LNCAP (cell line): ENCODE measurements around the gene RAB11A.

ENCODE experiments used
- TF ChIP-seq, protein P1 (sequence below): fragments of 450-650 bp; IDR thresholded peaks from 2 replicates; pipeline ENCODE4 v1.5.1; 2017; ENCODE audit warnings: mild to moderate bottlenecking

RAB11A gene

DNA sequence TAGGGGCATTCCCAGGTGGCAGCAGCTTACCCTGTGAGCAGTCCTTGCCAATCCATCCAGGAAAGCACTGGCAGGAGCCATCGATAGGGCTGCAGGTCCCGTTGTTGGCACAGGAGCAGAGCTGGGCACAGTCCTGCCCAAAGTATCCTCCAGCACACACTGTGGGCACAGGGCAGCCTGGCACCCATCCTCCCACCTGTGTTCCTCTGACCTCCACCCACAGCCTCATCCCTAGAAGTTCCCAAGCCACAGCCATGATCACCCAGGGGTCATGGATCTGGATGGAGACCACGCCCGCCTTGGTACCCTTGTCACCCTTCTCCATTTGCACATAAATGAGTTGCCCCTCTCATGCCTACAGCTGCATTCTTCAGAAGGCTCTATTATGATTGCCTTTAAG, 48.6 kb downstream of the RAB11A start:
- TF ChIP-seq, protein P1, sequence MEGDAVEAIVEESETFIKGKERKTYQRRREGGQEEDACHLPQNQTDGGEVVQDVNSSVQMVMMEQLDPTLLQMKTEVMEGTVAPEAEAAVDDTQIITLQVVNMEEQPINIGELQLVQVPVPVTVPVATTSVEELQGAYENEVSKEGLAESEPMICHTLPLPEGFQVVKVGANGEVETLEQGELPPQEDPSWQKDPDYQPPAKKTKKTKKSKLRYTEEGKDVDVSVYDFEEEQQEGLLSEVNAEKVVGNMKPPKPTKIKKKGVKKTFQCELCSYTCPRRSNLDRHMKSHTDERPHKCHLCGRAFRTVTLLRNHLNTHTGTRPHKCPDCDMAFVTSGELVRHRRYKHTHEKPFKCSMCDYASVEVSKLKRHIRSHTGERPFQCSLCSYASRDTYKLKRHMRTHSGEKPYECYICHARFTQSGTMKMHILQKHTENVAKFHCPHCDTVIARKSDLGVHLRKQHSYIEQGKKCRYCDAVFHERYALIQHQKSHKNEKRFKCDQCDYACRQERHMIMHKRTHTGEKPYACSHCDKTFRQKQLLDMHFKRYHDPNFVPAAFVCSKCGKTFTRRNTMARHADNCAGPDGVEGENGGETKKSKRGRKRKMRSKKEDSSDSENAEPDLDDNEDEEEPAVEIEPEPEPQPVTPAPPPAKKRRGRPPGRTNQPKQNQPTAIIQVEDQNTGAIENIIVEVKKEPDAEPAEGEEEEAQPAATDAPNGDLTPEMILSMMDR, result no peak

DNA sequence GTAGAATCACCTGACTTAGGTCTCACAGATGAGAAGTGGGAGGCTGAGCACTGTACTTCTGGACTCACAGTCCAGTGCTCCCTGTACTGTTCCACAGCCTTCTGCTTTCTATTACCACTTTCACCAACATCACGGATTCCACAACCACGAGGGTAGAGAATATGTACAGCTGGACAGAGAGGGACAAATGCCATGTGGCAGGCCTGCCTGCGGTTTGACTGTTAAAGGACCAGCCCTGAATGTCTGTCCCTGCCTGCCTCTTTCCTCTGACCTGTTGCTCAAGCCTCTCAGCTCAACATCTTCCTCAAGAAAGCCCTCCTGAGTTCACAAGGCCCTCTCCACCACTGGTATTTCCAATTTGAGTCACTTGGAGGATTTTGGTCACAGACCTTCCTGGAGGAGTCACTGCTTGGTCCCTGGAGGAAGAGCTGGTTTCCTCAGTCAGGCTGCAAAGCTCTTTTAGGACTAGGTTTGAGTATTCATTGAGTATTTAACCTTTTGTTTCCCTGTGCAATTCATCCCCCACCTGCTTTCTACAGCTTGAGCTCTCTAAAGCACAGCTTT, 49.1 kb downstream of the RAB11A start:
- TF ChIP-seq, protein P1, result no peak

DNA sequence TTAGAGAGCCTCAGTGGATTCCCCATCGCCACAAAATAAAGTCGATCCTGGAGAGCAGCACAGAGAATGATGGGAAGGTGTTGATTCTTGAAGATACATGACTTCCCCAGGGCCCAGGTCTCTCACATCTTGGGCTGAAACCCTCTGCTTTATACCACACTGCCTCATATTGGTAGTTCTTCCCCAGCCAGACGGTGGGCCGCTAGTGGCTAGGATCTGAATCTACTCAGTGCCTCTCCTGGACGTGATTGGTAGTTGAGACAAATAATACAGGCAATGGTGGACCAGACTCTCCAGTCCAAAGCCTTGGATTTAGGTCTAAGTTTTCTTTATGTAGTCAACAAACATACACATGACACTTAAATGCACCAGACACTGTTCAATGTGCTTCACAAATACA, 49.7 kb downstream of the RAB11A start:
- TF ChIP-seq, protein P1, result no peak

DNA sequence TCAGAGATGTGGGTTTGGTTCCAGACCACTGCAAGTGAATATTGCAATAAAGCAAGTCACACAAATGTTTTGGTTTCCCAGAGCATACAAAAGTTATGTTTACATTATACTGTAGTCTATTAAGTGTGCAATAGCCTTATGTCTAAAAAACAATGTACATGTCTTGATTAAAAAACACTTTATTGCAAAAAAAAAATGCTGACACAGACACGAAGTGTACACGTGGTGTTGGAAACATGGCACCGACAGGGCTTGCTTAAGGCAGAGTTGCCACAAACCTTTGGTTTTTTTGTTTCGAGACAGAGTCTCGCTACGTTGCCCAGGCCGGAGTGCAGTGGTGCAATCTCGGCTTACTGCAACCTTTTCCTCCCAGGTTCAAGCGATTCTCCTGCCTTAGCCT, 50.1 kb downstream of the RAB11A start:
- TF ChIP-seq, protein P1, result no peak

DNA sequence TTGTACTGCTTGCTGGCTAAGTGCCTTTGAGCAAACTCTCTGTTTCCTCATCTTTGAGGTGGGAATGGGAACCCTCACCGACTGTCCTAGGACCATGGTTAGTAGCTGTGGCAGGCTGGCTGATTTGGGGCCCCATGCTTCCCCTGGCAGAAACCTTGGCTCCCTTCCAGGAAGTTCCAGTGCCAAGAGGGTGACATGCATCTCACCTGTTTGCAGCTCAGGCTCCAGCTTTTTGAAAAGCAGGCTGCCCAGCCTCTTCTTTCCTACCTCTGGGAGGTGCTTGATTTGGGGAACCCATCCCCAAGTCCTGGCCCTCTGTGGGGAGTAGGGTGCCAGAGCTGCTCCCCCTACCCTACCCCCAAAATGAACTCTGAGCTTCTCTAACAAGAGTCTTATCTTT, 50.8 kb downstream of the RAB11A start:
- TF ChIP-seq, protein P1, result no peak

DNA sequence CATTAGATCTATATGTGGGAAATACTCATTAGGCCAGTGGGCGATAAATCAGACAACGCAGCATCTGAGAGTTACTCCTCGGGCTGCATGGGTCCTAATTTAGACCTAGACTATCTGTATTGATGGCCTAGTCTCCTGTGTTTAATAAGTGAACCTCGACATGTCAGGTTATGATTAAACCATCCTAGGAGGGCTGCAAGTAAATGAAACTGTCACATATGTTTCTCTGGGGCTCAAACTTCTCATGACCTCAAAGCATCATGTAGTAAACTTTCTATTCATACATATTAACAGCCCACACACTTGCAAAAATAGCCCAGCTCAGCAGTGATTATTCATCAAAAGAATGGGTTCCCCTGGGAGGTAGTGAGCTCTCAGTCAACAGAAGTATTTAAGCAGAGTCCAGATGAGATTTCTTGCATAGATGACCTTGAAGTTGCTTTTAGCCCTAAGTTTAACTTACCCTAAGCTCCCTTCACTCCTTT, 51.6 kb downstream of the RAB11A start:
- TF ChIP-seq, protein P1, result no peak

DNA sequence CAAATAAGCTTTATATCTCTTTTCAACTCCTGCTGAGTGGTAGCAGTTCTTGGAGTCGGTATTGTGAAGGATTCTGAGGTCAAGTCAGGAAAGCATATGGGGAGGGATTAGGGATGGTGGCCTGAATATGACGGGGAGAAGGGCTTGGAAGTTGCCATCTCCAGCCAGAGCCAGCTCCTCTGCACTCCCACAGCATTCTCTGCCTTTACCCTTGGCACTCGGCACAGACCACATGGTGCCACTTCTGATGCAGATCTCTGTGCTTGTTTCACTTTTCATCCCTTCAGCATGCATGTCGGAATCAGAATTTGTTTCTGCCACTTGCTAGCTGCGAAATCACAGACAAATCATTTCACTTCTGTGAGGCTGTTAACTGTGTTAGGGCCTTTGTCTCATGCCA, 52.5 kb downstream of the RAB11A start:
- TF ChIP-seq, protein P1, result no peak

DNA sequence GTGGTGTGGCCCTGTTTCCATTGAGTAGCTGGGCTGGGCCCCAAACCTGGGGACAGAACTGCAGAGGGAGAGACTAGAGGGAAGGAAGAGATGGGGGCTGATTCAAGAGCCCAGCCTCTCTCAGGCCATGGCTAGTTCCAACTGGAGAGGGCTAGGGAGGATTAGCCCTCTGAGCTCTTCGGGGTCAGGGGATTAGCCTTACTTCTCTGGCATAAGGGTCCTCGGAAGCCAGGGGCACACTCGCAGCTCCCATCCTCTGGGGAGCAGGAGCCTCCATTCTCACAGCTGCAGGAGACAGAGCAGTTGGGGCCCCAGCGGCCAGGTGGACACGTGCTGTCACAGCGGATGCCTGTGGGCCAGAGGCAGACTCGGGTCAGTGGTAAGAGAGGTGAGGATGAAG, 53.3 kb downstream of the RAB11A start:
- TF ChIP-seq, protein P1, result no peak
